ENCODE data around the gene CHD9. TPM values are rescaled to one million over a fixed set of nuclear protein-coding genes. Genes with fewer than 3 reads are reported as not detected.

The CHD9 gene
- total and polyA plus RNA-seq, 9 of the 15 experiments (the other 6 are each of a cell fraction or from before 2014, with no cell fraction given) = 29.0 to 69.3 (median 40.6) TPM

- no peak for TF ChIP-seq FOXP4 (CRISPR knock-in tag; IDR thresholded peaks at IDR 0.05; ENCODE audit: borderline replicate concordance)
- no peak for TF ChIP-seq RBM34 (IDR thresholded peaks at IDR 0.05; ENCODE audit: borderline replicate concordance, insufficient read depth, low read length)
- TF ChIP-seq ZNF696 (CRISPR knock-in tag; conservative IDR thresholded peaks at IDR 0.05) = no peak
- no peak for TF ChIP-seq ZNF354B (CRISPR knock-in tag; IDR thresholded peaks at IDR 0.05)
- no peak for TF ChIP-seq U2AF2 (optimal IDR thresholded peaks at IDR 0.05; ENCODE audit: low read depth, low read length)
- 0 out of 2 replicates have a peak, but pooled peaks have one; percentile 17 for TF ChIP-seq ZFX (CRISPR knock-in tag; IDR thresholded peaks at IDR 0.05)
- TF ChIP-seq ZHX1 (conservative IDR thresholded peaks at IDR 0.05; ENCODE audit: low read length) = no peak
- no peak for TF ChIP-seq GTF2F1 (IDR thresholded peaks at IDR 0.05; ENCODE audit: low read depth, low read length)
- no peak for TF ChIP-seq HOXB6 (CRISPR knock-in tag; IDR thresholded peaks at IDR 0.05; ENCODE audit: borderline replicate concordance)
- TF ChIP-seq ARID1B (IDR thresholded peaks at IDR 0.05) = peak; percentile 58
- no peak for TF ChIP-seq MEIS2 (IDR thresholded peaks at IDR 0.05; ENCODE audit: partially characterized antibody)
- peak; percentile 31; the same call in 1 of the 2 replicates for TF ChIP-seq SMARCA4 (IDR thresholded peaks at IDR 0.05)
- TF ChIP-seq TEAD2 (tag; IDR thresholded peaks at IDR 0.05) = no peak
- no peak for TF ChIP-seq IRF9 (tag; IDR thresholded peaks at IDR 0.05)
- no peak for TF ChIP-seq ZNF140 (CRISPR knock-in tag; IDR thresholded peaks at IDR 0.05)
- no peak for TF ChIP-seq CREB1 (IDR thresholded peaks at IDR 0.05)
- TF ChIP-seq CREB1 (CRISPR knock-in tag; IDR thresholded peaks at IDR 0.05) = 0 out of 2 replicates have a peak, but pooled peaks have one; percentile 15
- TF ChIP-seq JUN (IDR thresholded peaks at IDR 0.05; ENCODE audit: borderline replicate concordance, low read depth, low read length) = no peak
- TF ChIP-seq JUN (CRISPR knock-in tag; IDR thresholded peaks at IDR 0.05; ENCODE audit: borderline replicate concordance) = peak; percentile 32; the same call in 1 of the 2 replicates
- no peak for TF ChIP-seq ZNF384 (IDR thresholded peaks at IDR 0.05; ENCODE audit: low read depth, low read length)
- no peak for TF ChIP-seq ARID2 (IDR thresholded peaks at IDR 0.05)
- no peak for TF ChIP-seq TSC22D4 (tag; IDR thresholded peaks at IDR 0.05)
- no peak for TF ChIP-seq PREB (CRISPR knock-in tag; IDR thresholded peaks at IDR 0.05)
Observed at GRCh38 chr16:53094013-53094630, 39.3 kb downstream of the CHD9 start (continued).
